HG03039 (cell line): ENCODE data around the gene BORCS5.

Experiments
- ATAC-seq: cut with Tn5 transposase; IDR thresholded peaks from one replicate; pipeline ENCODE4 v1.9.1; 2021; ENCODE audit warnings: mild to moderate bottlenecking, moderate library complexity; ENCODE audit not compliant: unreplicated experiment

Gene BORCS5

DNA sequence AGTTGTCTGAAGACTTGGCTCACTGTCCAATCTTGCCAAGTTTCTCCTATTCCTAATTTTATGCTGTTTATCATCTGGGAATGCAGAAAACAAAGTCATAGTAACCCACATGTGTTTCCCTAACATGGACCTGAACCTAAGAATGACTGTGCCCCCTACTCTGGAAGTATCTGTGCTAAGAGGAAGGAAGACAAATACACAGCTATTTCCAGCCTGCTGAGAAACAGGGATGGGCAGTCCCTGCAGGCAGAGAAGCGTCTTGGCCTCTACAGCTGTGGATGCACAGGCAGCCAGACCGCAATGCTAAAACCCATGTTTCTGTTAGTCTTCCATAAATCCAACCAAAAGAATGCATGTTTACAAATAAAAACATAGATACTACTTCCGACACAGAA, 149.6 kb downstream of the BORCS5 start:
- no peak for ATAC-seq

DNA sequence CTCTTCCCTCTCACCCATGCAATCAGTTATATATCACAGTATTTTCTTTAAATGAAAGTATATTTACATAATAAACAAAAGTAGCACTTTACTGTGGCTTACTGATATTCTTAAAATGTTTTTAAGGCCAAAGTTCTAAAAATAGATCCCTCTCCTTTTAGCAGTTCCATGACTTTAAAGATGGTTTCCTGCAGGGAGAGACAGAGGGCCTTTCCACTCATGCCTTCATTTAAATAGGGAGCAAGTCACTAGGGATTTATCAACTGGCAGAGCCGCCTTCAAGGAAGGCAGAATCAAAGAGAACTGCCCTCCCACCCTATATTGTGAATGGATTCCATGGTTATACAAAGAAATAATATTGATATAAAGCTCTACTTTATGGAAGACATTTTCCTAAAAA, 150.2 kb downstream of the BORCS5 start:
- ATAC-seq, result no peak

DNA sequence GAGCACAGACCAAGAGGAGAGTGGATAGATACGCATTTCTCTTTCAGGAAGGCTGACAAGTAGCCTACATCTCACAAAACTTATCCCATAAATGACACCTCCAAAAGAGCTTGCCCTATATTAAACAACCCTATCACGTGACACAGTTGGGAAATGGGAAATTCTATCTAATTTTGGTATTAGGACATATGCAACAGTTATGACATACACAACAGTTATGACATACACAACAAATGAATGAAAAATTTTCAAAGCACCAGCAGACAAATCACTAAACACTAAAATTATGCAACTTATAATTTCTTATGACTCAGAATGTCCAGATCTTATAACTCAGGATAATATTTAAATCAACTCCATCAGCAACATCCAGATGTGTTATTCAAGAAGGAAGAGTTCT, 151.7 kb downstream of the BORCS5 start:
- no peak for ATAC-seq

DNA sequence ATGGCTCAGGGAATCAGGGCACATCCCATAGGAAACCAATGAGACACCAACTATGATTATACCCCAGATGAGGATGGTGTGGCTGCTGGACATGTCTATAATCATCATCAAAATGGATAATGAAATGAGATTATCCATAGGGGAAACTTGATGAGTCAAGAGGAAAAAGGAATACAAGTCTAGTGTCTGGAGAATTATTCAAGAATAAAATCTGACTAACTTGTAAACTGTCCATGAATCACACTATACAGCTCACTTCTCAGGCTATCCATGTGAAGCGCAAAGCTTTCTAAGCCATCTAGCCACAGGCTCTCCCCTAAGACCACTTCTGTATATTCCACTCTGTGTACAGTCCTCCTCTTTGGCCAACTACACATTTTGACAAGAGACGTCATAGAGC, 153.3 kb downstream of the BORCS5 start:
- ATAC-seq, result no peak

DNA sequence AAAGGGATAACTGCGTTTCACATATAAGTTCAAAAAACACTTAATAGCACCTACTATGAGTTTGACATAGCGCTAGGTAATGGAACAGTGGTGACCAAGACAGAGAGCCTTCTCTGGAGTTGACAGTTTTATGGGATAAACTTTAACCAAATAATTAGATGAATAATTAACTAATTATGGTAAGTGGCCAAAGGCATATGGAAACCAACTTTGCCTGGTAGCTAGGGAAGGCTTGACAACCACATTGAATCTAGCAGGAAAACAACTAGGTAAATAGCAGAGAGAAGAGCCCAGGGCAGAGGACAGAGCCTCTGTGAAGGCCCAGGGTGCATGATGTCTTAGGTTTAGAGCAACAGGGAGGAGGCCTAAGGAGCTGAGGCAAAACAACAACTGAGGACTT, 153.7 kb downstream of the BORCS5 start:
- no peak for ATAC-seq

DNA sequence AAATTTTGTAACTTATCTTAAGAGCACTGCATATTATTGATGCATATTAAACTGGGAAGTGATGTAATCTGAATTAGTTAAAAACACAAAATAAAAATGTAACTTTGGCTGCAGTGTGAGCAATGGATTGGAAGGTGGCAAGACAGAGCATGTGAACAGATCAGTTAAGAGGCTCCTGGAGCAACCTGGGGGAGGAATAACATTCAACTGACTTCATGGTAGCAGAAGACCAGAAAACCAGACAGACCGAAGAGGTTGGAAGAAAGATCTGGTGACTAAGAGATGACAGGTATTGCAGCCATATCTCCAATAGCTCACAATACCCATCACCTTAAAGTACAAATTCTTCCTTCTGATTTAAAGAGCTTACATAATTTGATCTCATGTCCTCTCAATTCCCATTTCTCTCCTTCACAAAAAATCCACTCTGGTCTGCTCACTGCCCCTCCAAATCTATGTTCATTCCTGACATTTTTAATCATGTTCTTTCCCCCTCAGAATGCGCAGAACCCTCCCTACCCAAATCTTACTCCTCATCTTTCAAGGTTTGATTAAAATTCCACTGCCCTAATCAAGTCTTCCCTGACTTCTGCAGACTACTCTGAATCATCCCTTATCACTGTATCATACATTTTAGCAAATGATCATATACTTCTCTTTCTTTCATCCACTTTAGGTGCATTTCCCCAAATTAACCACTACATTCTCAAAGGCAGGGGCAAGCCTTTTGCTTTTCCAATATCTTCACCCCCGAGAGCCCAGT, 154.3 kb downstream of the BORCS5 start:
- ATAC-seq, result no peak

DNA sequence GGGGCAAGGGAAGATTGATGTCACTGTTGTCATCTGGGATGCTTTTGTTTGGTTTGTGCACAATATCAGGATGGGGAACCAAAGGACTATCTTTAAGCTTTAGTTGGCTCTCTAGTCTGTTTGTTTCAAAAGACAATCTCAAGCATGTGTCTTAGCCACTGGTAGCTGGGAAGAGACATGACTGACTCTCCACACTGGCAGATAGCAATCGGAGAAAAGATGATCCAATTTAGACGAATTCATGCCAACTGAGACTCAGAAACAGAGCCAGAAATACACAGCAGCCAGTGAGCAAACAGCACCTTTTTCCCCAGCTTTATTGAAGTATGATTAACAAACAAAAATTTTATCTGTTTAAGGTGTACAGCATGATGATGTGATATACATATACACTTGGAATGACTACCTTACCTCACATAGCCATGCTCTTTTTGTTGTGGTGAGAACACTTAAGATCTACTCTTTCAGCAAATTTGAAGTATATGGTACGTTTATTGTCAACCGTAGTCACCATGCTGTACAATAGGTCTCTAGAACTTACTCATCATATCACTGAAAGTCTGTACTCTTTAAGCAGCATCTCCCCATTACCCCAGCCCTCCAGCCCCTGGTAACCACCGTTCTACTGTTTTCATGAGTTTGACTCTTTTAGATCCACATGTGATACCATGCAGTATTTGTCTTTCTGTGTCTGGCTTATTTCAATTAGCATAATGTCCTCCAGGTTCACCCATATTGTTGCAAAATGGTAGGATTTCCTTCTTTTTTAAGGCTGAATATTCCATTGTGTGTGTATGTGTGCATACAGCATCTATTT, 155.2 kb downstream of the BORCS5 start:
- ATAC-seq, result no peak

DNA sequence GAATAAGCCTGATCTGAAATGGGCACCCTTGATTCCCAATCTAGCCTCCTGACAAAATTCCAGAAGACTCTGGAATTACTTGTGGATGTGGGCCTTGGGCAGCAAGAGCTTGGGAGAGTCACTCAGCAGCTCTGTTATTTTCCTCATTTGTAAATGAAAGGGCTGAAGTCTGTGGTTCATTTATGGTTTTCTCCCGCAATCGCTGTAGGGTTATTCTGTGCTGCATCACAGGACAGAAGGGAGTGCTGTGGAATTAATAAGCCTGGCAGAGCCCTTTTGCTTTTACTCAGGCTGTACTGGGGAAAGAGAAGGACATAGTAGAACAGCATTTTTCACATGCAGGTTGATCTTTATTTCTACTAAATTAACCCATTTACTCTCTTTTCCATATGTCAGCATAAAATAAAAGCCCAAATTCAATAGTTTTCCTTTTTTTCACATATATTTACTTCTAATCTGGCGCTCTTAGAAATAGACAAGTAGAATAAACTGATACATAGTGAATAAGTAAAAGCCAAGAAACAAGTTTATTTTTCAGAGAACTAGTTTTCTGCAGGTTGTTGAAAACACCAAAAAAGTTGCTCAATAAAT, 156.6 kb downstream of the BORCS5 start:
- ATAC-seq, result no peak

DNA sequence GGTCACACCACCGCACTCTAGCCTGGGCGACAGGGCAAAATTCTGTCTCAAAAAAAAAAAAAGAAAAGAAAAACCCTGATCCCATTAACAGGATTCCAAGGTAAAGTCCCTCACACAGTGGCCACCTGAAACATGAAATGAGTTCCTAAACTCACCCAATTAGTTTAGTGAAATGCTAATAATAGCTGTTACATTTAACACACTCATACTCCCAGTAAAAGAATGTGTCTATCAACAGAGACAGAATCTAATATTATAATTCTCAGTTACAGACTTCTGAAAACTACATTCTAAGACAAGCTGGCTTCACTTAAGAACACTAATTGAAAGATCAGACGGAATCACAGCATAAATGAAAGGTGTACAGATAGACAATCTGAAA, 161.6 kb downstream of the BORCS5 start:
- no peak for ATAC-seq

DNA sequence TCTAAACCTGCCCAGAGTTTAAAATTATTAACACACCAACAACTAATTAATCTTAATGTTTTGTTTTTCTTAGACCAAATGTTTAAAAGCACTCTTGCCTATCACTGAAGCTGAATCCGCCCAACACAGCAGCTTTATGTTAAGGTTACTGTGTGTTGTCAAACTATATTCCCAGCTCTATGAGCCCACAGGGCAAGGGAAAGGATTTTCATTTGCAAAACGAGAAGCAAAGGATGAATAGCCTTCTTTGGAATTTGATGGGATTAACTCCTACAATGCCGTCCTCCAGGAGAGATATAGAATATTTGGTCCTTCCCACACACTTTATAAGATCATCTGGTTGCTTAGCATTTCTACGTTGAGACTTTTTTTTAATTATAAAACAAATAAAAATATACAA, 162.0 kb downstream of the BORCS5 start:
- no peak for ATAC-seq
